ENCODE data around the gene HNRNPLL. TPM values are rescaled to one million over a fixed set of nuclear protein-coding genes. Genes with fewer than 3 reads are reported as not detected.
"Not testable (repeated sequence)": the region's sequence is repeated elsewhere in the genome, so short reads cannot be mapped to it uniquely, and the experiment has no call there.

Gene HNRNPLL
- total RNA-seq, 5 donors from 2014 or later (not counting 1 experiment from before 2014, with no cell fraction given), result 28.1 to 69.0 (median 35.2) TPM

DNA sequence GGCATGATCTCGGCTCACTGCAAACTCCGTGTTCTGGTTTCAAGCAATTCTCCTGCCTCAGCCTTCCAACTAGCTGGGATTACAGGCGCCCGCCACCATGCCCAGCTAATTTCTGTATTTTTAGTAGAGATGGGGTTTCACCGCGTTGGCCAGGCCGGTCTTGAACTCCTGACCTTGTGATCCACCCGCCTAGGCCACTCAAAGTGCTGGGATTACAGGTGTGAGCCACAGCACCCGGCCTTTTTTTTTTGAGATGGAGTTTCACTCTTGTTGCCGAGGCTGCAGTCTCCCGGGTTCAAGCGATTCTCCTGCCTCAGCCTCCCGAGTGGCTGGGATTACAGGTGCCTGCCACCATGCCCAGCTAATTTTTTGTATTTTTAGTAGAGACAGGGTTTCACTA lies 65.4 kb downstream of the HNRNPLL start:
- Histone ChIP-seq H3K27me3 (replicated peaks in 1 of 2; ENCODE audit: control insufficient read depth in 2 of 2, extremely low read depth in 1 of 2, insufficient read depth in 2 of 2, low read length in 1 of 2) (peaks cover 0 to 28% of the 10 kb centered on the region in 2 experiments), H3K4me1 (ENCODE audit: control insufficient read depth in 1 of 2, extremely low read depth in 1 of 2, insufficient read depth in 2 of 2, low read length in 2 of 2) (peaks cover 3 to 13% of the 10 kb centered on the region in 2 experiments)
- H3K27ac Mint-ChIP-seq; H3K9me3 Mint-ChIP-seq; DNase-seq; H3K27me3 Mint-ChIP-seq; H3K36me3 ChIP-seq (ENCODE audit: control insufficient read depth in 2 of 2, extremely low read depth in 1 of 2, insufficient read depth in 1 of 2, low read length in 1 of 2); H3K27ac ChIP-seq (ENCODE audit: low read length); ATAC-seq (replicated peaks in 1 of 4); H3K36me3 Mint-ChIP-seq; H3K9me3 ChIP-seq; H3K4me3 ChIP-seq (ENCODE audit: control insufficient read depth in 1 of 2, extremely low read depth in 1 of 2, low read length in 1 of 2): not testable (repeated sequence)
- peak overlapping the region in 1 of 3 donors; percentile 5 for H3K4me3 Mint-ChIP-seq
- H3K4me1 Mint-ChIP-seq, result peaks cover 6 to 16% (median 8%) of the 10 kb centered on the region in 3 donors
- ChIA-PET CTCF (interaction anchor here (0.5 to 1.4 kb wide), 9 partner anchors 12 to 273 kb away, joined by 3 to 5 read pairs (median 4); no protein-coding TSS in a partner anchor), POLR2A (interaction anchor here in 1 of 2 donors (0.7 kb wide), 1 partner anchor 44 kb away, joined by 5 read pairs; no protein-coding TSS in a partner anchor)
- WGBS (ENCODE audit: insufficient coverage), result 92% methylated on average over 5 of the region's 13 CpGs

DNA sequence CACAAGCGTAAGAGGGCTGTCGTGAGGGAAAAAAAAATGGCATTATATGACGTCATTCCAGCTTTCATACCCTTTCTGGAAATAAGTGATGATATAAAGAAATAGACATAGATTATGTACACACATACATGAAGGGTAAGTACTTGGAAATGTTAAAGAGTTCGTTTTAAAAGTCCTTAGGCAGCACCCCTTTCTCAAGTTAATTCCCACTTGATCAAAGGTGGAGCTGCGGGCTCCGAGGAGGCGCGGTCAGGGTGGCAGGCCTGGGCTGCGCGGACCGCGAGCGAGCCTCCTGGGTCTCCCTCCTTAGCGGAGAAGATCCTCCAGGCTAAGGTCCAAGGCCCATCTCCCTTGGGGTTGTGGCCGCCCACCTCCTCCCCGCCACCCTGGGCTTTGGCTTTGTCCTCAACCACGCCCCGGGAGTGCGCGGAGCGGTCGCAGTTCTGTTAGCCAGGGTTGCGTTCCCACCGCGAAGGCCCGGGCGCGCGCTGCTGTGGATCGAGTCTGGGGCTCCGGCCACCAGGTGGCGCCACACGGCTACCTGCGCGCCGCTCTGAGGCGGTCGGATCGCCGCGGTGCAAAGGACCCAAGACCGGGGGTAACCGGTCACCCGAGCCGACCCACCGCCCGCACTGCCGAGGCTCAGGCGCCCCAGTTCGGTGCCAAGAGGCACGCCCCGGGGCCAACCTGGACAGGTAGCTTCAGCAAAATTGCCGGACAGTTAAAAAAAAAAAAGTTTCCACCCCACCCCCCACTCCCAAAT lies 66.8 kb downstream of the HNRNPLL start:
- Histone ChIP-seq H3K27me3 (replicated peaks in 1 of 2; ENCODE audit: control insufficient read depth in 2 of 2, extremely low read depth in 1 of 2, insufficient read depth in 2 of 2, low read length in 1 of 2) (peaks cover 0 to 28% of the 10 kb centered on the region in 2 experiments), H3K9me3 (no peaks in the 10 kb centered on the region), H3K36me3 (ENCODE audit: control insufficient read depth in 2 of 2, extremely low read depth in 1 of 2, insufficient read depth in 1 of 2, low read length in 1 of 2) (no peaks in the 10 kb centered on the region), H3K27ac (ENCODE audit: low read length) (no peak overlapping the region), H3K4me1 (ENCODE audit: control insufficient read depth in 1 of 2, extremely low read depth in 1 of 2, insufficient read depth in 2 of 2, low read length in 2 of 2) (peaks cover 0 to 12% of the 10 kb centered on the region in 2 experiments), H3K4me3 (ENCODE audit: control insufficient read depth in 1 of 2, extremely low read depth in 1 of 2, low read length in 1 of 2) (peak overlapping the region; percentile 29 to 43)
- peaks cover 3 to 5% of the 10 kb centered on the region in 2 donors for H3K27me3 Mint-ChIP-seq
- 4% methylated on average over 45 of the region's 53 CpGs for WGBS (ENCODE audit: insufficient coverage)
- POLR2A ChIA-PET, result no interaction called here
- ATAC-seq (replicated peaks in 1 of 4) (peak; percentile 88 to 97 (median 94)), DNase-seq (peak; percentile 14 to 86 (median 70))
- no peaks in the 10 kb centered on the region for H3K36me3 Mint-ChIP-seq
- H3K9me3 Mint-ChIP-seq, result no peaks in the 10 kb centered on the region
- peaks cover 0 to 7% (median 5%) of the 10 kb centered on the region in 3 donors for H3K4me1 Mint-ChIP-seq
- CTCF ChIA-PET, result interaction anchor here (0.5 to 1.4 kb wide), 14 partner anchors 9 to 1229 kb away, joined by 3 to 6 read pairs (median 4); no protein-coding TSS in a partner anchor
- peak overlapping the region; percentile 43 to 50 (median 45) for H3K4me3 Mint-ChIP-seq
- H3K27ac Mint-ChIP-seq, result no peak overlapping the region

DNA sequence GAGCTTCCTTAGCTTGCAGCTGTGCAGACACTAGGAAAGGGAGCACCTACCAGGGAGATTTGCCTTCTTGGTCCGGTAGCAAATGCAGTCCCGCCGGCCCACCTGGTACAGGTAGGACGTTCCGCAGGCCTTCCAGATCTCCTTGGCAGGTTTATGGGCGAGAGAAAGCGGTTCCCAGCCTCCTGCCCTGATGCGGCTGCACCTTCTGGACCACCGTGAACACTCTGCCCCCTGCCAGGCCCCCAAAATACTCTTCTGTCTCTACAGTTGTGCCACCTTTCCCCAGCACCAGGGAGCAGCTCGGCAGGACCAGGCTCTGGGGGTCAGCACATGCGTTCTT lies 67.4 kb downstream of the HNRNPLL start:
- POLR2A ChIA-PET, result no interaction called here
- peak overlapping the region in 2 of 3 donors; percentile 24 to 43 for H3K4me3 Mint-ChIP-seq
- no peaks in the 10 kb centered on the region for H3K36me3 Mint-ChIP-seq
- 95% methylated on average over 9 of the region's 11 CpGs for WGBS (ENCODE audit: insufficient coverage)
- CTCF ChIA-PET, result interaction anchor here in 1 of 2 donors (0.5 to 1.2 kb wide), 2 partner anchors 263 to 300 kb away, joined by 3 to 6 read pairs; no protein-coding TSS in a partner anchor
- Histone ChIP-seq H3K4me3 (ENCODE audit: control insufficient read depth in 1 of 2, extremely low read depth in 1 of 2, low read length in 1 of 2) (no peak overlapping the region), H3K27me3 (replicated peaks in 1 of 2; ENCODE audit: control insufficient read depth in 2 of 2, extremely low read depth in 1 of 2, insufficient read depth in 2 of 2, low read length in 1 of 2) (peaks cover 0 to 28% of the 10 kb centered on the region in 2 experiments), H3K36me3 (ENCODE audit: control insufficient read depth in 2 of 2, extremely low read depth in 1 of 2, insufficient read depth in 1 of 2, low read length in 1 of 2) (no peaks in the 10 kb centered on the region), H3K27ac (ENCODE audit: low read length) (no peak overlapping the region), H3K9me3 (no peaks in the 10 kb centered on the region), H3K4me1 (ENCODE audit: control insufficient read depth in 1 of 2, extremely low read depth in 1 of 2, insufficient read depth in 2 of 2, low read length in 2 of 2) (peaks cover 0 to 12% of the 10 kb centered on the region in 2 experiments)
- no peak overlapping the region for H3K27ac Mint-ChIP-seq
- no peaks in the 10 kb centered on the region for H3K9me3 Mint-ChIP-seq
- DNase-seq, result no peak
- ATAC-seq (replicated peaks in 1 of 4), result no peak
- peaks cover 0 to 8% (median 7%) of the 10 kb centered on the region in 3 donors for H3K4me1 Mint-ChIP-seq
- peaks cover 6 to 7% of the 10 kb centered on the region in 2 donors for H3K27me3 Mint-ChIP-seq

DNA sequence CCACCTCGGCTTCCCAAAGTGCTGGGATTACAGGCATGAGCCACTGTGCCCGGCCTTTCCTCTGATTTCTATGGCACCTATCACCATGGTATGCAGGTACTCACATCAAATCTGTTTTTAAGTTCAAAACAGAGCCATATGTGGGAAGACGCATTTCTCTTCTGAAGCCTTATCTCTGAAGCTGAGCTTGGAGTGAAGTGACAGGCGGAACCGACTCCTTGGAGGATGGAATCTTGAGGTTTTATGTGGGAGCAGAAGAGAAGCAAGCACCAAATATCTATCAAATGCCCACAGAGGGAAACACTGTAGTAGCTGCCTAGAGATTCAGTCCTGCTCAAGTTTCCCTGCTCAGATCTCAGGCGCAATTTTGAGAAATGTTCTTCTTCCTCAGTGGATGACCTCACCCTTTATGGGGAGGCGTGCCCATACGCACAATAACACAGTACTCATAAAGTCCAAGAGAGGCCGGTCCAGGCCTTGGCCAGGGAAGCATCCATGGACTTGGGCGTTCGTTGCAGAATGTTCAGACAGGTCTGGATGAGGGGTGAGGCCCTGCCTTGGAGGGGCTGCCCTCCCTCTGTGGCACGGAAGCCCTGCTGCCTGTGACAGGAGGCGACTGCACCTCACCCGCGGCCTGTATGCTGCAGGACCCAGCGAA lies 67.9 kb downstream of the HNRNPLL start:
- POLR2A ChIA-PET, result interaction anchor here in 1 of 2 donors (0.6 kb wide), 1 partner anchor 294 kb away, joined by 3 read pairs; no protein-coding TSS in a partner anchor

DNA sequence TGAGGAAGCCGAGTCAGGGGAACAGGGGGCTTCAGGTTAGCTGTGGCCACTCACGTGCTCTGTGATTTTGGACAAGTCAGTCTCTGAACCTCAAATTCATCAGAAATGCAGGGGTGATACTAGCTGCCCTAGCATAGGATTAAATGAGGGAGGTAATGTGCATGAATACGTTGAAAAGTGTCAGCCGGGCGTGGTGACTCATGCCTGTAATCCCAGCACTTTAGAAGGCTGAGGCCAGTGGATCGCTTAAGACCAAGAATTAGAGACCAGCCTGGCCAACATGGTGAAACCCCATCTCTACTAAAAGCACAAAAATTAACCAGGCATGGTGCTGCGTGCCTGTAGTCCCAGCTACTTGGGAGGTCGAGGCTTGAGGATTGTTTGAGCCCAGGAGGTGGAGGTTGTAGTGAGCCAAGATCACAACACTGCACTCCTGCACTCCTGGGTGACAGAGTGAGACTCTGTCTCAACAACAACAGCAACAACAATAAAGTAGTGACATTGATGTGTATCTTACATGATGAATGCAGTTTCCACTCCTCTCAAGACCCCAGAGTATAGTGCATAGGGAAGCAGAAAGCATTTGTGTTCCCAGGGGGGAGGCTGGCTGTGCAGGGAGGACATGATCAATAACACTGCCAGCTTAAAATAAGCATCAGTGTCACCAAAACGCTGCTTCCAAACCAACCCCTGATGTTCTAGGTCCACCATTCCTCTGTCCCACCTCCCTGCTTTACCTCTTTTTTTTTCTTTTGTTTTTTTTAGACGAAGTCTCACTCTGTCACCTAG lies 68.8 kb downstream of the HNRNPLL start:
- Histone ChIP-seq H3K27me3 (replicated peaks in 1 of 2; ENCODE audit: control insufficient read depth in 2 of 2, extremely low read depth in 1 of 2, insufficient read depth in 2 of 2, low read length in 1 of 2) (peaks cover 0 to 36% of the 10 kb centered on the region in 2 experiments), H3K4me1 (ENCODE audit: control insufficient read depth in 1 of 2, extremely low read depth in 1 of 2, insufficient read depth in 2 of 2, low read length in 2 of 2) (peaks cover 0 to 12% of the 10 kb centered on the region in 2 experiments), H3K27ac (ENCODE audit: low read length) (no peak overlapping the region), H3K4me3 (ENCODE audit: control insufficient read depth in 1 of 2, extremely low read depth in 1 of 2, low read length in 1 of 2) (no peak overlapping the region), H3K36me3 (ENCODE audit: control insufficient read depth in 2 of 2, extremely low read depth in 1 of 2, insufficient read depth in 1 of 2, low read length in 1 of 2) (no peaks in the 10 kb centered on the region), H3K9me3 (no peaks in the 10 kb centered on the region)
- H3K27me3 Mint-ChIP-seq, result peaks cover 8 to 16% of the 10 kb centered on the region in 2 donors
- ChIA-PET POLR2A (no interaction called here), CTCF (interaction anchor here in 1 of 2 donors (1.3 kb wide), 1 partner anchor 207 kb away, joined by 6 read pairs; no protein-coding TSS in a partner anchor)
- ATAC-seq (replicated peaks in 1 of 4) (no peak), DNase-seq (no peak)
- no peak overlapping the region for H3K27ac Mint-ChIP-seq
- H3K9me3 Mint-ChIP-seq, result no peaks in the 10 kb centered on the region
- 94% methylated on average over 3 of the region's 10 CpGs for WGBS (ENCODE audit: insufficient coverage)
- peaks cover 0 to 10% (median 7%) of the 10 kb centered on the region in 3 donors for H3K4me1 Mint-ChIP-seq
- H3K4me3 Mint-ChIP-seq, result no peak overlapping the region
- no peaks in the 10 kb centered on the region for H3K36me3 Mint-ChIP-seq

More for the DNA sequence above, 67.9 kb downstream of the HNRNPLL start:
- H3K27ac ChIP-seq (ENCODE audit: low read length), result no peak overlapping the region
- peaks cover 0 to 12% of the 10 kb centered on the region in 2 experiments for H3K4me1 ChIP-seq (ENCODE audit: control insufficient read depth in 1 of 2, extremely low read depth in 1 of 2, insufficient read depth in 2 of 2, low read length in 2 of 2)
- Mint-ChIP-seq H3K4me1 (peaks cover 0 to 10% (median 7%) of the 10 kb centered on the region in 3 donors), H3K36me3 (no peaks in the 10 kb centered on the region), H3K9me3 (no peaks in the 10 kb centered on the region), H3K27ac (no peak overlapping the region), H3K4me3 (no peak overlapping the region), H3K27me3 (peaks cover 8 to 11% of the 10 kb centered on the region in 2 donors)
- no peaks in the 10 kb centered on the region for H3K36me3 ChIP-seq (ENCODE audit: control insufficient read depth in 2 of 2, extremely low read depth in 1 of 2, insufficient read depth in 1 of 2, low read length in 1 of 2)
- peaks cover 0 to 32% of the 10 kb centered on the region in 2 experiments for H3K27me3 ChIP-seq (replicated peaks in 1 of 2; ENCODE audit: control insufficient read depth in 2 of 2, extremely low read depth in 1 of 2, insufficient read depth in 2 of 2, low read length in 1 of 2)
- H3K9me3 ChIP-seq, result no peaks in the 10 kb centered on the region
- no peak for ATAC-seq (replicated peaks in 1 of 4)
- H3K4me3 ChIP-seq (ENCODE audit: control insufficient read depth in 1 of 2, extremely low read depth in 1 of 2, low read length in 1 of 2), result no peak overlapping the region
- CTCF ChIA-PET, result interaction anchor here in 1 of 2 donors (0.5 kb wide), 1 partner anchor 263 kb away, joined by 3 read pairs; no protein-coding TSS in a partner anchor
- WGBS (ENCODE audit: insufficient coverage), result 90% methylated on average over 10 of the region's 16 CpGs
- no peak for DNase-seq
